IMR-90 (cell line): ENCODE data around the gene ACTN1. TPM values are rescaled to one million over a fixed set of nuclear protein-coding genes. Genes with fewer than 3 reads are reported as not detected.
A peak's percentile ranks its signal among the peaks of the same experiment; 100 is the strongest.

Experiments used
- ATAC-seq: fragments of 200-7000 bp; cut with Tn5 transposase; 2 replicates; pipeline ENCODE4 v1.9.1; 2020; ENCODE audit warnings: low read depth, mild to moderate bottlenecking, moderate library complexity
- BruUV-seq: library from RNA; stranded (reverse); fragments of 400-500 nt; replicated peaks from 2 replicates; lab custom pipeline; 2021; lab: Mats Ljungman, UMichigan
- CTCF ChIA-PET: fragments of 300-600 bp; formaldehyde crosslinking; extraction: SDS; loops from one replicate; lab custom pipeline; 2021; ENCODE audit warnings: antibody characterized with exemption; lab: Yijun Ruan, JAX
- POLR2A ChIA-PET: fragments of 300-600 bp; sonication (Branson Sonifier 250); formaldehyde crosslinking; loops from one replicate; lab custom pipeline; 2022; ENCODE audit warnings: antibody characterized with exemption; ENCODE audit not compliant: unreplicated experiment; lab: Charles Lee
- DNase-seq: peaks from one replicate; pipeline ENCODE4 v3.0.0; 2013
- H2AFZ ChIP-seq: replicated peaks from 2 replicates; pipeline ENCODE3; 2013; ENCODE audit warnings: low read length, mild to moderate bottlenecking; ENCODE audit not compliant: poor library complexity
- H2AK5ac ChIP-seq: 2 replicates; pipeline ENCODE4 v1.6.1; 2013; ENCODE audit warnings: low read depth, low read length, inconsistent platforms
- H2AK9ac ChIP-seq: replicated peaks from 2 replicates; pipeline ENCODE3; 2013; ENCODE audit warnings: mild to moderate bottlenecking, low read depth, low read length, moderate library complexity; ENCODE audit not compliant: poor library complexity
- H2BK120ac ChIP-seq: 2 replicates; pipeline ENCODE4 v1.6.1; 2013; ENCODE audit warnings: low read depth, low read length, inconsistent platforms
- H2BK15ac ChIP-seq: 3 replicates; pipeline ENCODE4 v1.6.1; 2013; ENCODE audit warnings: low read depth, low read length, inconsistent platforms
- H2BK20ac ChIP-seq: 2 replicates; pipeline ENCODE4 v1.6.1; 2013; ENCODE audit warnings: low read depth, mild to moderate bottlenecking, inconsistent platforms, low read length, moderate library complexity
- H2BK5ac ChIP-seq: 2 replicates; pipeline ENCODE4 v1.6.1; 2013; ENCODE audit warnings: mild to moderate bottlenecking, low read depth, low read length, inconsistent platforms; ENCODE audit not compliant: poor library complexity, severe bottlenecking
- H3K14ac ChIP-seq: replicated peaks from 2 replicates; pipeline ENCODE4 v1.6.1; 2013; ENCODE audit warnings: low read depth, low read length, inconsistent platforms
- H3K18ac ChIP-seq: 2 replicates; pipeline ENCODE4 v1.6.1; 2013; ENCODE audit warnings: low read depth, low read length, control low read depth
- H3K23ac ChIP-seq: 2 replicates; pipeline ENCODE4 v1.6.1; 2013; ENCODE audit warnings: low read depth, low read length, inconsistent platforms
- H3K27ac ChIP-seq: 2 replicates; pipeline ENCODE4 v1.5.1; 2013; ENCODE audit warnings: mild to moderate bottlenecking, control low read depth, low read length; ENCODE audit not compliant: insufficient read depth
- H3K27me3 ChIP-seq: 2 replicates; pipeline ENCODE4 v1.6.1; 2013; ENCODE audit warnings: low read length; ENCODE audit not compliant: control insufficient read depth, insufficient read depth
- H3K36me3 ChIP-seq: 2 replicates; pipeline ENCODE4 v1.6.1; 2013; ENCODE audit warnings: low read length, mixed read lengths; ENCODE audit not compliant: control insufficient read depth, insufficient read depth
- H3K4ac ChIP-seq: 2 replicates; pipeline ENCODE4 v1.6.1; 2013; ENCODE audit warnings: low read depth, low read length, inconsistent platforms
- H3K4me1 ChIP-seq: 2 replicates; pipeline ENCODE4 v1.6.1; 2013; ENCODE audit warnings: low read length, mixed read lengths; ENCODE audit not compliant: control insufficient read depth, insufficient read depth
- H3K4me2 ChIP-seq: 2 replicates; pipeline ENCODE4 v1.6.1; 2013; ENCODE audit warnings: low read depth, mild to moderate bottlenecking, control low read depth, low read length, moderate library complexity
- H3K4me3 ChIP-seq: 2 replicates; pipeline ENCODE4 v1.5.1; 2013; ENCODE audit warnings: low read depth, mild to moderate bottlenecking, control low read depth, low read length, moderate library complexity; ENCODE audit not compliant: insufficient read depth
- H3K56ac ChIP-seq: 2 replicates; pipeline ENCODE4 v1.6.1; 2013; ENCODE audit warnings: low read length, inconsistent platforms; ENCODE audit not compliant: insufficient read depth; ENCODE audit errors: extremely low read depth
- H3K79me1 ChIP-seq, 2 experiments: 2 replicates each; pipeline ENCODE4 v1.6.1; 2013; ENCODE audit warnings: low read length in 2 of 2, inconsistent platforms in 1 of 2, low read depth in 1 of 2
- H3K9ac ChIP-seq: 2 replicates; pipeline ENCODE4 v1.6.1; 2013; ENCODE audit warnings: low read depth, low read length, control low read depth
- H3K9me1 ChIP-seq: 2 replicates; pipeline ENCODE4 v1.6.1; 2013; ENCODE audit warnings: low read length, inconsistent platforms; ENCODE audit not compliant: insufficient read depth
- H3K9me3 ChIP-seq: 2 replicates; pipeline ENCODE4 v1.6.1; 2013; ENCODE audit warnings: low read length; ENCODE audit not compliant: control insufficient read depth, insufficient read depth
- H4K20me1 ChIP-seq: 2 replicates; pipeline ENCODE4 v1.6.1; 2013; ENCODE audit warnings: low read length, inconsistent platforms; ENCODE audit not compliant: insufficient read depth
- H4K5ac ChIP-seq: 2 replicates; pipeline ENCODE4 v1.6.1; 2013; ENCODE audit warnings: mild to moderate bottlenecking, low read depth, low read length, control low read depth
- H4K8ac ChIP-seq, 2 experiments: 2 replicates each; pipeline ENCODE4 v1.6.1; 2013; ENCODE audit warnings: low read depth in 2 of 2, low read length in 2 of 2, control low read depth in 1 of 2, inconsistent platforms in 1 of 2
- H4K91ac ChIP-seq: 2 replicates; pipeline ENCODE4 v1.6.1; 2013; ENCODE audit warnings: low read depth, low read length, inconsistent platforms; ENCODE audit not compliant: insufficient read depth
- BHLHE40 ChIP-seq: fragments of 150-350 bp; IDR thresholded peaks from 2 replicates; pipeline ENCODE4 v1.6.1; 2016; ENCODE audit warnings: mild to moderate bottlenecking, low read depth, low read length
- CTCF ChIP-seq: conservative IDR thresholded peaks from 2 replicates; pipeline ENCODE4 v1.5.1; 2012; ENCODE audit warnings: mild to moderate bottlenecking, low read depth, low read length, improper control_type of control experiment
- FOS ChIP-seq: fragments of 150-350 bp; IDR thresholded peaks from 2 replicates; pipeline ENCODE4 v1.6.1; 2016; ENCODE audit warnings: low read depth, low read length
- MAFK ChIP-seq: IDR thresholded peaks from 2 replicates; pipeline ENCODE4 v1.6.1; 2012; ENCODE audit warnings: low read depth, low read length, improper control_type of control experiment
- MAZ ChIP-seq: IDR thresholded peaks from 2 replicates; pipeline ENCODE4 v1.6.1; 2012; ENCODE audit warnings: low read depth, mild to moderate bottlenecking, low read length, improper control_type of control experiment, moderate library complexity, borderline replicate concordance
- MXI1 ChIP-seq: IDR thresholded peaks from 2 replicates; pipeline ENCODE4 v1.6.1; 2012; ENCODE audit warnings: low read depth, mild to moderate bottlenecking, low read length, moderate library complexity, borderline replicate concordance
- NFE2L2 ChIP-seq: fragments of 150-350 bp; IDR thresholded peaks from 2 replicates; pipeline ENCODE4 v1.6.1; 2016; ENCODE audit warnings: low read depth, mild to moderate bottlenecking, low read length
- RFX5 ChIP-seq: IDR thresholded peaks from 2 replicates; pipeline ENCODE4 v1.8.0; 2012; ENCODE audit warnings: low read depth, mild to moderate bottlenecking, low read length, moderate library complexity
- SMC3 ChIP-seq: fragments of 150-350 bp; IDR thresholded peaks from 2 replicates; pipeline ENCODE4 v1.6.1; 2016; ENCODE audit warnings: low read depth, mild to moderate bottlenecking, antibody characterized with exemption, low read length, moderate library complexity
- WGBS, 2 experiments: methylation state at CpG; one replicate each; pipeline versions ENCODE4 v1.1.5 to v1.1.7; 2013; ENCODE audit warnings: missing lambda C conversion rate in 2 of 2; ENCODE audit not compliant: insufficient read length in 1 of 2; ENCODE audit errors: extremely low coverage in 2 of 2; 5-methylcytosine and 5-hydroxymethylcytosine counted together
- dilution Hi-C: fragments of 300-500 bp; cut with HindIII; formaldehyde crosslinking; loops from one replicate; pipeline ENCODE4 v1.14.3; 2018; ENCODE audit warnings: low sequenced_read_pairs; ENCODE audit not compliant: unreplicated experiment
- in situ Hi-C: fragments of 300-500 bp; cut with MboI; formaldehyde crosslinking; loops from 3 replicates; pipeline ENCODE4 v1.14.3; 2019; ENCODE audit warnings: low sequenced_read_pairs, inconsistent platforms, mixed read lengths
- intact Hi-C: fragments of 100-400 bp; cut with micrococcal nuclease; formaldehyde crosslinking; loops from 2 replicates; pipeline ENCODE4 v1.10.0; 2022
- polyA plus RNA-seq, 3 experiments: library from polyadenylated mRNA; depleted of rRNA; stranded (reverse); fragments of >200 nt; gene quantifications; 2 replicates each; pipeline ENCODE4 v1.2.3, GENCODE V29; 2012; ENCODE audit warnings: low replicate concordance in 1 of 3
- total RNA-seq: library from RNA; depleted of rRNA; stranded (reverse); fragments of >200 nt; gene quantifications from 2 replicates; pipeline ENCODE4 v1.2.3, GENCODE V29; 2012

Gene ACTN1
- total and polyA plus RNA-seq, 2 of the 4 experiments (the other 2 are of a cell fraction) = 684 to 766 TPM

GRCh38 chr14:68888883-68889282, 90.2 kb downstream of the ACTN1 start:
- Histone ChIP-seq H2BK20ac (no peak overlapping the region), H2BK5ac (no peak overlapping the region), H2AK9ac (peak overlapping the region; percentile 40), H3K9ac (no peak overlapping the region), H3K4me2 (no peak overlapping the region), H3K9me3 (no peaks in the 10 kb centered on the region), H4K8ac (no peak overlapping the region), H3K27ac (no peak overlapping the region), H2BK15ac (no peak overlapping the region), H3K14ac (no peak overlapping the region), H3K9me1 (peaks cover 25% of the 10 kb centered on the region), H2AK5ac (no peak overlapping the region), H3K36me3 (peaks cover 82% of the 10 kb centered on the region), H4K91ac (no peak overlapping the region), H3K23ac (no peak overlapping the region), H2BK120ac (no peak overlapping the region), H3K4me1 (peaks cover 20% of the 10 kb centered on the region), H3K4ac (no peak overlapping the region), H3K56ac (no peak overlapping the region; the same call in 1 of the 2 replicates), H3K27me3 (no peaks in the 10 kb centered on the region), H4K20me1 (peaks cover 90% of the 10 kb centered on the region), H3K4me3 (no peak overlapping the region), H3K18ac (no peak overlapping the region), H3K79me1 (peaks cover 35 to 84% of the 10 kb centered on the region in 2 experiments), H2AFZ (no peak overlapping the region), H4K5ac (no peak overlapping the region)
- ChIA-PET POLR2A (no interaction called here), CTCF (no interaction called here)
- no CpG with 5 or more reads among the region's 8 CpGs for WGBS, 2 experiments
- dilution Hi-C loops (no loop called here), intact Hi-C loops (no loop called here), in situ Hi-C loops (no loop called here)
- no peak for DNase-seq
- TF ChIP-seq BHLHE40 (no peak), MXI1 (no peak), RFX5 (no peak), FOS (no peak), MAZ (no peak), NFE2L2 (no peak), CTCF (no peak), MAFK (no peak), SMC3 (no peak)
- ATAC-seq = no peak
- BruUV-seq = no TSS peak
